Tongue (tissue), 2 donors: ENCODE measurements around the gene TMEM219. TPM values are rescaled to one million over a fixed set of nuclear protein-coding genes. Genes with fewer than 3 reads are reported as not detected.
"Not testable (repeated sequence)": the region's sequence is repeated elsewhere in the genome, so short reads cannot be mapped to it uniquely, and the experiment has no call there.

Experiments
- DNase-seq: peaks from one replicate; pipeline ENCODE4 v3.0.0-alpha.2; 2015
- total RNA-seq: library from RNA; depleted of rRNA; stranded (reverse); fragments of >200 nt; gene quantifications from one replicate; pipeline ENCODE4 v1.2.3, GENCODE V29; 2014

The TMEM219 gene
- total RNA-seq, 1 donor from 2014 or later = 28.2 TPM

DNA sequence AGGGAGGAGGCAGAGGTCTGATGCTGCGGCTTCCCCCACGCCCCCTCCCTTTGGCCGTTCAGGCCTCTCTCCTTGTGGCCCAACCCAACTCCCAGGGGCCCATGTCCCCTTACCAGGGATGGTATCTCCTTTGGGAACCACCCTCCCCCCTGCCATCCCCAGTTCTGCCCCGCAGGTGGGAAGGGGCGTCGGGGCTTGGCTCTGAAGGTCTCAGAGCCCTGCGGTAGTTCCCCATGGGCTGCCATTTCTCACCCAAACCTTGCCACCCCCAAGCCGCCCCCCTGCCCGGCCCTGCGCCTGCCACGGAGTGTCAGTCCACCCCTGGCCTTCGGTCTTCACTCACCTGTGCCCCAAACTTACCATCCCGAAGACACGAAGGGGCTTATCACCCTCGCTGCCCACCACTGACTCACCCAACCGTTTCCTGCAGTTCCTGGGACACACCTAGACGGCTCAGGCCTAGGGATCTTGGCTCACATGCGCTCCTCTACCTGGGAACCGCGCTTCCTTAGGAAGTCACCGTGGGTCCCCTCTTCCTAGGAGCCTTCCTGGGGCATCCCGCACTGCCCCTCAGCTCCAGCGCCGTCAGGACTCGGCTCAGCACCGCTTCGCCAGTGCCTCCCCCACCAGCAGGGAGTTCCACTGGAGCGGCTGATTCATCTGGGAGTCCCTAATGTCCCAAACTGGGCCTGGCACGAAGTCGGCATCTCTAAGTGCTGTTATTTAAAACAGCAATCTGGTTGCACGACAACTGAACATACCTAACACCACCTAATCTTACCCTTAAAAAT, 50.0 kb downstream of the TMEM219 start:
- DNase-seq = no peak

DNA sequence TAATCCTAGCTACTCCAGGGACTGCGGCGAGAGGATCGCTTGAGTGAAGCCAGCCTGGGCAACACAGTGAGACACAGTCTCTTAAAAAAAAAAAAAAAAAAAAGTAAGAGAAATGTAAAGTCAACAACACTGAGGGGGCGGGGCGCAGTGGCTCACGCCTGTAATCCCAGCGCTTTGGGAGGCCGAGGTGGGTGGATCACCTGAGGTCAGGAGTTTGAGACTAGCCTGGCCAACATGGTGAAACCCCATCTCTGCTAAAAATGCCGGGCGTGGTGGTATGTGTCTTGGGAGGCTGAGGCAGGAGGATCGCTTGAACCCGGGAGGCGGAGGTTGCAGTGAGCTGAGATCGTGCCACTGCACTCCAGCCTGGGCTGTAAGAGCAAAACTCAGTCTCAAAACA, 50.7 kb downstream of the TMEM219 start:
- DNase-seq = not testable (repeated sequence)

GRCh38 chr16:30015450-30015849, 53.6 kb downstream of the TMEM219 start:
- not testable (repeated sequence) for DNase-seq

GRCh38 chr16:30016555-30017276, 54.8 kb downstream of the TMEM219 start:
- DNase-seq = no peak

GRCh38 chr16:30017277-30017656, 55.4 kb downstream of the TMEM219 start:
- DNase-seq = no peak

GRCh38 chr16:30017937-30018336, 56.1 kb downstream of the TMEM219 start:
- not testable (repeated sequence) for DNase-seq

DNA sequence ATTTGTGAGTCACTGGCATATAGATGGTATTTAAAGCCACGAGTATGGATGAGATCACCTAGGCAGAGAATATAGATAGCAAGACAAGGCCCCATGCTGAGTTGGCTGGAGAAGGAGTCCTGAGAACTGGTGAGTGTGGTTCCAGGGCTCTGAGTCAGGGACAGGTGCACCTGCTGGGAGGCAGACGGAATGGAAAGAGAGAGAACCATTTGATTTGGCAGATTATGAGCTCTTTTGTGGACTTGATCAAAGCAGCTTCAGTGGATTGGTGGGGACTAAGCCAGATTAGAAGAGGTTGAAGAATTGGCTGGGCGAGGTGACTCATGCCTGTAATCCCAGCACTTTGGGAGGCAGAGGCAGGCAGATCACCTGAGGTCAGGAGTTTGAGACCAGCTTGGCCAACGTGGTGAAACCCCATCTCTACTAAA, 56.9 kb downstream of the TMEM219 start:
- DNase-seq = no peak

Other genes with a start within 250 kb of the TMEM219 start
- gene C16orf54, start 216.1 kb upstream of the TMEM219 start, total RNA-seq = 0.72 TPM
- gene ZG16, start 183.8 kb upstream of the TMEM219 start, total RNA-seq = not detected
- 43.0 TPM for gene KIF22, start 171.3 kb upstream of the TMEM219 start, total RNA-seq
- gene MAZ, start 155.6 kb upstream of the TMEM219 start, total RNA-seq = 109 TPM
- gene PRRT2, start 149.9 kb upstream of the TMEM219 start, total RNA-seq = 3.0 TPM
- 25.5 TPM for gene PAGR1, start 145.9 kb upstream of the TMEM219 start, total RNA-seq
- gene MVP, start 141.6 kb upstream of the TMEM219 start, total RNA-seq = 54.0 TPM
- gene CDIPT, start 98.9 kb upstream of the TMEM219 start, total RNA-seq = 47.5 TPM
- 4.7 TPM for gene SEZ6L2, start 62.5 kb upstream of the TMEM219 start, total RNA-seq
- gene ASPHD1, start 61.6 kb upstream of the TMEM219 start, total RNA-seq = 1.6 TPM
- gene KCTD13, start 35.9 kb upstream of the TMEM219 start, total RNA-seq = 8.7 TPM
- 37.7 TPM for gene TAOK2, start 11.8 kb downstream of the TMEM219 start, total RNA-seq
- 13.1 TPM for gene HIRIP3, start 33.5 kb downstream of the TMEM219 start, total RNA-seq
- gene INO80E, start 34.2 kb downstream of the TMEM219 start, total RNA-seq = 38.1 TPM
- 1.0 TPM for gene DOC2A, start 48.9 kb downstream of the TMEM219 start, total RNA-seq
- gene C16orf92, start 61.1 kb downstream of the TMEM219 start, total RNA-seq = not detected
- gene TLCD3B, start 69.2 kb downstream of the TMEM219 start, total RNA-seq = 0.82 TPM
- 1,849 TPM for gene ALDOA, start 103.7 kb downstream of the TMEM219 start, total RNA-seq
- gene PPP4C, start 113.9 kb downstream of the TMEM219 start, total RNA-seq = 72.4 TPM
- gene TBX6, start 129.8 kb downstream of the TMEM219 start, total RNA-seq = 1.4 TPM
- gene YPEL3, start 134.1 kb downstream of the TMEM219 start, total RNA-seq = 10.4 TPM
- 3.3 TPM for gene GDPD3, start 151.5 kb downstream of the TMEM219 start, total RNA-seq
- gene MAPK3, start 161.1 kb downstream of the TMEM219 start, total RNA-seq = 18.0 TPM
- gene CORO1A, start 221.5 kb downstream of the TMEM219 start, total RNA-seq = 14.8 TPM
- 40.7 TPM for gene BOLA2B, start 231.6 kb downstream of the TMEM219 start, total RNA-seq
- 13.7 TPM for gene SLX1A, start 231.8 kb downstream of the TMEM219 start, total RNA-seq
- 5.8 TPM for gene SULT1A3, start 237.2 kb downstream of the TMEM219 start, total RNA-seq